ENCODE measurements around the gene CAMK2A. TPM values are rescaled to one million over a fixed set of nuclear protein-coding genes. Genes with fewer than 3 reads are reported as not detected.
A peak's percentile ranks its signal among the peaks of the same experiment; 100 is the strongest.

Gene CAMK2A
- total RNA-seq, 2 donors from 2014 or later: not detected

GRCh38 chr5:150203832-150204589 lies 85.6 kb downstream of the CAMK2A start:
- no peaks in the 10 kb centered on the region for H3K9me3 Mint-ChIP-seq
- ATAC-seq (no peak), DNase-seq (ENCODE audit: low spot score in 2 of 2) (no peak)
- H3K36me3 Mint-ChIP-seq: no peaks in the 10 kb centered on the region
- H3K27ac Mint-ChIP-seq: peak overlapping the region in 1 of 2 donors; percentile 65

GRCh38 chr5:150202501-150202900 lies 87.1 kb downstream of the CAMK2A start:
- no peaks in the 10 kb centered on the region for H3K9me3 Mint-ChIP-seq

DNA sequence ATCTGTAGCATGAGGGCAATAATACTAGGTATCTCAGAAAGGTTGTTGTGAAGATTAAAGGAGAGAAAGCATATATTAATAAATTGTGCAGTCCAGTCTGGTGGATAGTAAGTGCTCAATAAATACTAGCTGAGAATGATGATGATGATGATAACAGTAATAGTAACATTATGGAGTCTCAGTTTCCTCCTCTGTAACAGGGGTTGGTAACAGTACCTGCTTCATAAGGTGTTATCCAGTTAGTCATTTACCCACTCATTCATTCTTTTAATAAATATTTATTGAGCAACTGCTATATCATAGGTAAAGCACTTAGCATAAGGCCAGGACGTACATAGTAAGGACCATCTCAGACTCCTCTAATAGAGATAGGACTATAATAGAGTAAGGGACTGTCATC lies 92.1 kb downstream of the CAMK2A start:
- no peak for ATAC-seq
- H3K27ac Mint-ChIP-seq: no peak overlapping the region
- no peaks in the 10 kb centered on the region for H3K36me3 Mint-ChIP-seq
- no peaks in the 10 kb centered on the region for H3K9me3 Mint-ChIP-seq
- no peak for DNase-seq (ENCODE audit: low spot score in 2 of 2)

More at GRCh38 chr5:150202501-150202900, 87.1 kb downstream of the CAMK2A start:
- Mint-ChIP-seq H3K27ac (no peak overlapping the region), H3K36me3 (no peaks in the 10 kb centered on the region)
- DNase-seq (ENCODE audit: low spot score in 2 of 2) (no peak), ATAC-seq (no peak)

DNA sequence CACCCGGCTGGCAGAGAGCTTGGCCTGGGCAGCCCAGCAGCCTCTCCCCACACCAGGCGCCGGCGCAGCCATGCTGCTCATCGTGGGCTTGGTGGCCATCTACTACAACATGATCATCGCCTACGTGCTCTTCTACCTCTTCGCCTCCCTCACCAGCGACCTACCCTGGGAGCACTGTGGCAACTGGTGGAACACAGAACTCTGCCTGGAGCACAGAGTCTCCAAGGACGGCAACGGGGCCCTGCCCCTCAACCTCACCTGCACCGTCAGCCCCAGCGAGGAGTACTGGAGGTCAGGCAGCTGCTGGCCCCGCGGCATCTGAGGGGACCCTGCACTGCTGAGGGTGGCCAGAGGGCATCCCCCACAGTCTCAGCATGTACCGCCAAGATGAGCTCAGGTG lies 92.6 kb downstream of the CAMK2A start:
- no peaks in the 10 kb centered on the region for H3K36me3 Mint-ChIP-seq
- DNase-seq (ENCODE audit: low spot score in 2 of 2) (no peak), ATAC-seq (no peak)
- no peaks in the 10 kb centered on the region for H3K9me3 Mint-ChIP-seq
- H3K27ac Mint-ChIP-seq: no peak overlapping the region

- Mint-ChIP-seq H3K9me3 (no peaks in the 10 kb centered on the region), H3K27ac (no peak overlapping the region), H3K36me3 (no peaks in the 10 kb centered on the region)
- ATAC-seq (no peak), DNase-seq (ENCODE audit: low spot score in 2 of 2) (no peak)
Observed at GRCh38 chr5:150196514-150196913, 93.1 kb downstream of the CAMK2A start.

DNA sequence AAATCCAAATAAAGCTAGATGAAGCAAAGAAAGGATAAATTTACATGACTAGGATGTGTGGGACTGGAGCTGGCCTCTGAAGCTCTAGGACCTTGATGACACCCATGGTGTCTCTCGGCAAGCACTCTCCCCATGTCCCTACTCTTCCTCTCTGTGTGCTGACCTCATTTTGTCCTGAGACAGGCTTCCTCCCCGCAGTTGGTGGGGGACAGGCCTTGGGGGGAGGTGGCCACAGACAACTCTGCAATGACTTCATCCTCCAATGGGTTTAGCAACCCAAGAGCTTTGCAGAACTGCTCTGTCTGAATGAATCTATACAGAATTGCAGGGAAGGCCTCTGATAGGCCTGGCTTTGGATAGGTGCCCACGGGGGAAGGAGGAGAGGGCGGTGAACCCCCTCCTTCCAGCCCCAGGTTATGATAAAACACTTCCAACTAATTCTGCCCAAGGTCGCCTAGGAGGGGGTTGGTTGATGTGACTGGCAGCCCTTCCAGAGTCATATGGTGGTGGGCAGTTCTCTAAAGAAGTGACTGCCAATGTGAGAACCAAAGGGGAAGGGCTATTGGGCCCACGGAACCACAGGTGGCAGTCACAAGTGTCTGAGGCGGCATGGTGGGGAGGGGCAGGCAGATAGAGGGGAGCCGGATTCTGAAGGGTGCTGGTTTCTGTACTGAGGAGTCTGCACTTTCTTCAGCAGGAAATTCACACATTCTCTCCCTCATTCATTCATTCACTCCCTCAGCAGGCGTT lies 93.7 kb downstream of the CAMK2A start:
- DNase-seq (ENCODE audit: low spot score in 2 of 2) (no peak), ATAC-seq (no peak)
- Mint-ChIP-seq H3K27ac (no peak overlapping the region), H3K9me3 (no peaks in the 10 kb centered on the region), H3K36me3 (no peaks in the 10 kb centered on the region)

DNA sequence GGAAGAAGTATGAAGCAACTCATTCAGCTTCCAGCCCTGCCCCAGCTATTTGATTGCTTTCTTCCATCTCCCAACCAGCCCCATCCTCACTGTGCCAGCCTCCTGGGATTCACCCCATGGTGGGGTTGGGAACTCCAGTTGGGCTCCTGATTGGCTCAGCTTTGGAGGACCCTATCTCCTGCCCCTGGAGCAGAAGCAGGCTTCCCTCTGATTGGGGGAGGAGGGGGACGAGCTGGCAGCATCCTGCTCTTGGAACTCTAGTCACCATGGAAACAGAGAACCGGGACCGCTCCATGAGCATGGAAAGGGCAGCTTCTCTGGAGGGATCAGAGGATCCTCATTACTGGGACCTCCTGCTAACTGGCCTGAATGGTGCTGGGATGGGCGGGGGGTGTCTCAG lies 97.1 kb downstream of the CAMK2A start:
- ATAC-seq: no peak
- Mint-ChIP-seq H3K36me3 (no peaks in the 10 kb centered on the region), H3K27ac (no peak overlapping the region), H3K9me3 (no peaks in the 10 kb centered on the region)
- no peak for DNase-seq (ENCODE audit: low spot score in 2 of 2)

DNA sequence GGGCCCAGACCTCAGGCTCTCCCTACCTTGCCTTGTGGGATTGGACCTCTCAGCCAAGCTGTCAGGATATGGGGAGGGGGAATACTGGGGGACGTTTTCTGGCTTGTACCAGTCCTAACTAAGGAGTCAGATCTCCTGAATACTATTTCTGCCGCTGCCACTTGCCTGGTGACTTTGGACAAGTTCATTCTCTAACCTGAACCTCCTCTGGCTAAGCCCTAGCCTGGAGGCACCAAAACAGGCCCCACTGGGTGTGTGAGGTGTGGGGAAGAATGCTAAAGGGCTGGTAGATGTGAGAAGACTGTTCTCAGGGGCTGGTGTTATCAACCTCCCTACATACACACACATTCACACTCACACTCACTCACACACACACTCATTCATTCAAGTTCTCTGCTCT lies 98.6 kb downstream of the CAMK2A start:
- Mint-ChIP-seq H3K27ac (no peak overlapping the region), H3K9me3 (no peaks in the 10 kb centered on the region), H3K36me3 (no peaks in the 10 kb centered on the region)
- DNase-seq (ENCODE audit: low spot score in 2 of 2): no peak
- ATAC-seq: no peak

- Mint-ChIP-seq H3K36me3 (no peaks in the 10 kb centered on the region), H3K9me3 (no peaks in the 10 kb centered on the region), H3K27ac (no peak overlapping the region)
- DNase-seq (ENCODE audit: low spot score in 2 of 2): no peak
- ATAC-seq: no peak
Observed at GRCh38 chr5:150190503-150190979, 99.0 kb downstream of the CAMK2A start.

- DNase-seq (ENCODE audit: low spot score in 2 of 2) (no peak), ATAC-seq (no peak)
- no peak within 1 kb of the TSS for H3K27ac Mint-ChIP-seq
- H3K36me3 Mint-ChIP-seq: no peaks in the 10 kb centered on the region
- H3K9me3 Mint-ChIP-seq: no peaks in the 10 kb centered on the region
Observed at GRCh38 chr5:150189728-150190502, 99.7 kb downstream of the CAMK2A start, which contains the start of gene SLC6A7. SLC6A7 (plus strand) TSS chr5:150190062; CDS start chr5:150190328, 266 bp downstream.

DNA sequence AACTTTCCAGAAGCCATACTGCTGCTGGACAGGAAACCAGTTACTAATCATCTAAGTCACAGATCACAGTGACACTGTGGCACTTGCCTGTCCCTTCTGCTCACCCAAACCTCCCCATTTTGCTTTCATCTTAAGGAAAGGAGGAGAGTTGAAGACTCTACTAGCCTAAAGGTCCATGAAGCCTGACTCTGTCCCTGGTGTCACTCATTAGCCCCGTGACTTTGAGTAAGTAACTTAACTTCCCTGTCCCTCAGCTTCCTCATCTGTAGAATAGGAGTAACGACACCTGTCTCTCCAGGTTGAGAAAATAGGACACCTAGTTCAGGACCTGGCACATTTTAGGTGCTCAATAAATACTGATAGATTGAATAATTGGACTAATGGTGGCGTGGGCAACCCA lies 100.2 kb downstream of the CAMK2A start:
- H3K9me3 Mint-ChIP-seq: no peaks in the 10 kb centered on the region
- ATAC-seq: no peak
- no peak for DNase-seq (ENCODE audit: low spot score in 2 of 2)
- no peaks in the 10 kb centered on the region for H3K36me3 Mint-ChIP-seq
- H3K27ac Mint-ChIP-seq: no peak overlapping the region

DNA sequence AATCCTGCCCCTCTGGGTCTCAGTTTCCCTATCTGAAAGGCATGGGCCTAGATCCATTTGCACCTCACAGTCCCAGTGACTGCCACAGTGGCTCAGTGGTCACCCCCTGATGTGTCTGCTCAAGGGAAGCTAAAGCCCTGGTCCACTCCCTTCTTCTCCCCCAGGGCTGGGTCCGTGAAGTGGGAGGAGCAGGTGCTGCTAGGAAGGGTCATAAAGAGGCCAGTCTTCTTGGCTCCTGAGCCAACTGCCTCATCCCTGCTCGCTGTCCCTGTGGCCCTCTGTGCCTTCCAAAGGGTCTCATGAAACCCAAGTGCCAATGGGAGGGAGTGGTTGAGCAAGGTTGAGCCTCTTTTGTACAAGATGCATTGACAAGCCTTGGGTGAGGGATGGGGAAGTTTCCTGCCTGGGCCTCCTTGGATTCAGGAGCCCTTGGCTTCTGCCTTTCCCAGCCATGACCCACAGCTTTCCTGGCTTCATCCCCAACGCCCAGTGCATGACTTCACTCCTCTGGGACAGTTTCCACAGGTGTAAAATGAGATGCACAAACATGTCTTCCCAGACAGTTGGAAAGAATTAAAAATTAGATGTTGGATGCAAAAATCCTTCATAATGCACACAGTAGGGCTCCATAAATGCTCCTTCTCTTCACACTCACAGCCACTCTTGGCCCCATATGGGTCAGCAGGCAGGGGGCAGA lies 101.3 kb downstream of the CAMK2A start:
- H3K36me3 Mint-ChIP-seq: no peaks in the 10 kb centered on the region
- ATAC-seq: no peak
- H3K27ac Mint-ChIP-seq: no peak overlapping the region
- H3K9me3 Mint-ChIP-seq: no peaks in the 10 kb centered on the region
- DNase-seq (ENCODE audit: low spot score in 2 of 2): no peak

DNA sequence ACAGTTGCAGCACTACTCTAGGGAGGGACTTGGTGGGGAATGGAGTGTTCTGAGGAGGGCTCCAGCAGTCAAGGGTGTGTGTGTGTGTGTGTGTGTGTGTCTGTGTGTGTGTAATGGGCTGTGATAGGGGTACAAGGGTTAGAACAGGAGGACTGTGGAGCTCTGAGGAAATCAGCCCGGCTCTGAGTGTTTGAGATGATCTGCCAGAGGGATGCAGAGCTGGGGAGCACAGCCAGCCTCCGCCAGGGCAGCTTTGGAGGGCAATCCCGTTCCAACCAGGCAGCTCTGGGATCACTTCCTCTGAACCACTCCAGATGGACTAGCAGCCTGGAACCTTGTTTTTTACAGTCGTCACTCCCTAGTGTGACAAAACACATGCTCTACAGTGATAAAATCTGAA lies 102.7 kb downstream of the CAMK2A start:
- no peak overlapping the region for H3K27ac Mint-ChIP-seq
- no peaks in the 10 kb centered on the region for H3K36me3 Mint-ChIP-seq
- no peak for ATAC-seq
- no peaks in the 10 kb centered on the region for H3K9me3 Mint-ChIP-seq
- DNase-seq (ENCODE audit: low spot score in 2 of 2): no peak

GRCh38 chr5:150186137-150186536 lies 103.4 kb downstream of the CAMK2A start:
- ATAC-seq (no peak), DNase-seq (ENCODE audit: low spot score in 2 of 2) (no peak)
- Mint-ChIP-seq H3K27ac (no peak overlapping the region), H3K9me3 (no peaks in the 10 kb centered on the region), H3K36me3 (no peaks in the 10 kb centered on the region)

- DNase-seq (ENCODE audit: low spot score in 2 of 2): no peak
- no peak for ATAC-seq
- no peaks in the 10 kb centered on the region for H3K36me3 Mint-ChIP-seq
- no peaks in the 10 kb centered on the region for H3K9me3 Mint-ChIP-seq
- H3K27ac Mint-ChIP-seq: no peak overlapping the region
Observed at GRCh38 chr5:150184990-150185912, 104.3 kb downstream of the CAMK2A start.

DNA sequence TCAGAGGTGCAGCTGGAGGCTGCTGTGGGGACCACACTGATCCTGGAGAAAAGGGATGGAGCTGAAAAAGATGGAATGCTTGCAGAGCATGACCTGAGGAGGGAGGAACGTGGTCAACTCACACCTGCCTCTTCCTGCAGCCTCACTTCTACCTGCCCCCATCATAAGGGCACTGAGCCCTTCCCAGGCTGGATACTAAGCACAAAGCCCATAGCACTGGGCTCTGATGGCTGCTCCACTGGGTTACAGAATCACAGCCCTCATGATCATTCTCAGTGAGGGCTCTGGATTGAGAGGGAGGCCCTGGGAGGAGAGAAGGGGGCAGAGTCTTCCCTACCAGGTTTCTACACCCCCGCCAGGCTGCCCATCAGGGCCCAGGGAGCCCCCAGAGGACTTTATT lies 105.6 kb downstream of the CAMK2A start:
- ATAC-seq (no peak), DNase-seq (ENCODE audit: low spot score in 2 of 2) (no peak)
- no peak overlapping the region for H3K27ac Mint-ChIP-seq
- H3K9me3 Mint-ChIP-seq: no peaks in the 10 kb centered on the region
- H3K36me3 Mint-ChIP-seq: no peaks in the 10 kb centered on the region
